Spleen (tissue), 11 donors: ENCODE data around the gene PPCDC. TPM values are rescaled to one million over a fixed set of nuclear protein-coding genes. Genes with fewer than 3 reads are reported as not detected.
A peak's percentile ranks its signal among the peaks of the same experiment; 100 is the strongest.

Source experiments
- DNase-seq: peaks from one replicate; pipeline ENCODE4 v3.0.0-alpha.2; 2020
- H3K27ac ChIP-seq, 8 donors: fragments of 200-600 bp; sonication (generic) in 7 of 8; 1 replicate in 4 of 8; 2 replicates in 4 of 8; pipeline versions ENCODE4 v1.5.0 to v1.8.0; 2016 to 2021; ENCODE audit warnings: inconsistent platforms in 4 of 8, mild to moderate bottlenecking in 4 of 8, moderate library complexity in 1 of 8
- H3K27me3 ChIP-seq, 7 donors: fragments of 200-600 bp; sonication (generic) in 6 of 7; replicated peaks in 1 of 7; 1 replicate in 4 of 7; 2 replicates in 3 of 7; pipeline versions ENCODE4 v1.5.0 to v1.8.0; 2016 to 2021; ENCODE audit warnings: inconsistent platforms in 3 of 7, mild to moderate bottlenecking in 1 of 7
- H3K36me3 ChIP-seq, 6 donors: fragments of 200-600 bp; sonication (generic) in 5 of 6; 1 replicate in 4 of 6; 2 replicates in 2 of 6; pipeline versions ENCODE4 v1.5.0 to v1.8.0; 2016 to 2021; ENCODE audit warnings: inconsistent platforms in 2 of 6
- H3K4me1 ChIP-seq, 6 donors: fragments of 200-600 bp; sonication (generic) in 5 of 6; 1 replicate in 3 of 6; 2 replicates in 3 of 6; pipeline versions ENCODE4 v1.5.0 to v1.8.0; 2016 to 2021; ENCODE audit warnings: inconsistent platforms in 3 of 6
- H3K4me3 ChIP-seq, 8 donors: fragments of 200-600 bp; sonication (generic) in 7 of 8; 1 replicate in 4 of 8; 2 replicates in 4 of 8; pipeline versions ENCODE4 v1.5.0 to v1.8.0; 2016 to 2021; ENCODE audit warnings: inconsistent platforms in 4 of 8, mild to moderate bottlenecking in 4 of 8, moderate library complexity in 2 of 8
- H3K9me3 ChIP-seq, 8 donors: fragments of 200-600 bp; sonication (generic) in 7 of 8; 1 replicate in 4 of 8; 2 replicates in 4 of 8; pipeline versions ENCODE4 v1.5.0 to v1.8.0; 2016 to 2021; ENCODE audit warnings: inconsistent platforms in 4 of 8
- POLR2A ChIP-seq, 3 donors: fragments of 450-650 bp; IDR thresholded peaks; one replicate each; pipeline ENCODE4 v1.5.1; 2017; ENCODE audit warnings: antibody characterized with exemption in 3 of 3, mild to moderate bottlenecking in 1 of 3
- POLR2AphosphoS5 ChIP-seq, 3 donors: sonication (generic); formaldehyde crosslinking; IDR thresholded peaks; one replicate each; pipeline ENCODE4 v1.5.1; 2017; ENCODE audit warnings: antibody characterized with exemption in 3 of 3
- WGBS, 5 donors: extraction: QIAGEN DNeasy Blood & Tissue Kit in 3 of 5; methylation state at CpG; one replicate each; pipeline versions ENCODE4 v1.1.5 to v1.1.7; 2013 to 2018; 5-methylcytosine and 5-hydroxymethylcytosine counted together
- intact Hi-C: fragments of 100-400 bp; cut with DNase I; formaldehyde crosslinking; loops from one replicate; pipeline ENCODE4 v1.15.0; 2023; ENCODE audit warnings: low total_unique reads
- polyA plus RNA-seq, 3 donors: library from polyadenylated mRNA; stranded (reverse); fragments of 200-250 nt; gene quantifications; one replicate each; pipeline ENCODE4 v1.2.1, GENCODE V29; 2013
- total RNA-seq, 7 donors: library from RNA; depleted of rRNA in 3 of 7; stranded (reverse); fragments of >200 nt in 3 of 7; fragmentation: NEBNext Ultra II Directional in 4 of 7; extraction: Animal tissue kit (Norgen Biotek cat#: 25700) in 4 of 7; gene quantifications; one replicate each; pipeline versions ENCODE4 v1.1.0 to v1.2.1, GENCODE V29; 2016 to 2021
- TF ChIP-seq, protein P1 (sequence below), 11 experiments: fragments of 200-600 bp in 7 of 11; fragments of 450-650 bp in 4 of 11; sonication (generic) in 4 of 11; IDR thresholded peaks in 8 of 11; conservative IDR thresholded peaks in 3 of 11; 1 replicate in 7 of 11; 2 replicates in 4 of 11; pipeline versions ENCODE4 v1.4.0 to v1.8.0; 2016 to 2021; ENCODE audit warnings: antibody characterized with exemption in 11 of 11, inconsistent platforms in 4 of 11, mild to moderate bottlenecking in 1 of 11
- donor health status: healthy with polysubstance abuse.
- donor health status: DM: no; HTN: no; CAD: no; lungs with moderate emphysema.
- donor health status: DM: no; HTN: no; CAD: no.
- donor health status: Bipolar disorder and iron deficiency.
- donor health status: healthy.
- donor health status: DM: no; HTN: no; CAD: no.
- donor health status: DM: yes; HTN: yes; CAD: no.

Gene PPCDC
- total and polyA plus RNA-seq, 10 donors, result 13.8 to 29.0 (median 22.2) TPM

DNA sequence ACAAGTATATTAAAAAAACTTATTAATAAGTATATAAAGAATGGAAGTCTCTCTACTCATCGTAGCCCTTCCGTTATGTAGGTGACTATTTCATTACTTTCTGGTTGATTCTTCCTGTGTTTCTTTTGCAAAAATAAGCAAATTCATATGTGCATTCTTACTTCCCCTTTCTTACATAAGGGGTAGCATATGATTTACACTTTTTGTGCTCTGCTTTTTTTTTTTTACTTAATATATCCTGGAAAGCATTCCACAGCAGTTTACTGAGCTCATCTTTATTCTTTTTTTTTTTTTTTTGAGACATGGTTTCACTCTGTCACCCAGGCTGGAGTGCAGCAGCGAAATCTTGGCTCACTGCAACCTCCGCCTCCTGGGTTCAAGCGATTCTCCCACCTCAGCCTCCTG lies 15.2 kb upstream of the PPCDC start:
- WGBS, 5 donors, result 22 to 47% (median 35%) methylated on average over 5 of the region's 5 CpGs

GRCh38 chr15:75008629-75009326 lies 14.6 kb upstream of the PPCDC start:
- peak overlapping the region in 1 of 8 donors; percentile 32 for H3K4me3 ChIP-seq
- no peaks in the 10 kb centered on the region for H3K9me3 ChIP-seq
- H3K27me3 ChIP-seq, result peaks cover 0 to 65% (median 0%) of the 10 kb centered on the region in 7 donors
- DNase-seq, result no peak
- intact Hi-C loops, result no loop called here
- H3K4me1 ChIP-seq, result peaks cover 0 to 42% (median 22%) of the 10 kb centered on the region in 6 donors
- H3K27ac ChIP-seq, result peak overlapping the region in 6 of 8 donors; percentile 41 to 75 (median 64)
- WGBS, 5 donors, result 20 to 51% (median 34%) methylated on average over 6 of the region's 6 CpGs
- TF ChIP-seq POLR2AphosphoS5 (IDR thresholded peaks at IDR 0.05), result no peak
- TF ChIP-seq, protein P1, sequence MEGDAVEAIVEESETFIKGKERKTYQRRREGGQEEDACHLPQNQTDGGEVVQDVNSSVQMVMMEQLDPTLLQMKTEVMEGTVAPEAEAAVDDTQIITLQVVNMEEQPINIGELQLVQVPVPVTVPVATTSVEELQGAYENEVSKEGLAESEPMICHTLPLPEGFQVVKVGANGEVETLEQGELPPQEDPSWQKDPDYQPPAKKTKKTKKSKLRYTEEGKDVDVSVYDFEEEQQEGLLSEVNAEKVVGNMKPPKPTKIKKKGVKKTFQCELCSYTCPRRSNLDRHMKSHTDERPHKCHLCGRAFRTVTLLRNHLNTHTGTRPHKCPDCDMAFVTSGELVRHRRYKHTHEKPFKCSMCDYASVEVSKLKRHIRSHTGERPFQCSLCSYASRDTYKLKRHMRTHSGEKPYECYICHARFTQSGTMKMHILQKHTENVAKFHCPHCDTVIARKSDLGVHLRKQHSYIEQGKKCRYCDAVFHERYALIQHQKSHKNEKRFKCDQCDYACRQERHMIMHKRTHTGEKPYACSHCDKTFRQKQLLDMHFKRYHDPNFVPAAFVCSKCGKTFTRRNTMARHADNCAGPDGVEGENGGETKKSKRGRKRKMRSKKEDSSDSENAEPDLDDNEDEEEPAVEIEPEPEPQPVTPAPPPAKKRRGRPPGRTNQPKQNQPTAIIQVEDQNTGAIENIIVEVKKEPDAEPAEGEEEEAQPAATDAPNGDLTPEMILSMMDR (IDR thresholded peaks at IDR 0.05 in 8 of 11, conservative IDR thresholded peaks at IDR 0.05 in 3 of 11), result no peak
- no peak for TF ChIP-seq POLR2A (IDR thresholded peaks at IDR 0.05)
- no peaks in the 10 kb centered on the region for H3K36me3 ChIP-seq

More for the DNA sequence above, 15.2 kb upstream of the PPCDC start:
- DNase-seq, result no peak
- intact Hi-C loops, result no loop called here
- peak overlapping the region in 1 of 8 donors; percentile 32 for H3K4me3 ChIP-seq
- TF ChIP-seq POLR2A (IDR thresholded peaks at IDR 0.05), result no peak
- no peaks in the 10 kb centered on the region for H3K36me3 ChIP-seq
- H3K27me3 ChIP-seq, result peaks cover 0 to 65% (median 0%) of the 10 kb centered on the region in 7 donors
- H3K9me3 ChIP-seq, result no peaks in the 10 kb centered on the region
- peaks cover 0 to 42% (median 22%) of the 10 kb centered on the region in 6 donors for H3K4me1 ChIP-seq
- peak overlapping the region in 6 of 8 donors; percentile 41 to 75 (median 64) for H3K27ac ChIP-seq

DNA sequence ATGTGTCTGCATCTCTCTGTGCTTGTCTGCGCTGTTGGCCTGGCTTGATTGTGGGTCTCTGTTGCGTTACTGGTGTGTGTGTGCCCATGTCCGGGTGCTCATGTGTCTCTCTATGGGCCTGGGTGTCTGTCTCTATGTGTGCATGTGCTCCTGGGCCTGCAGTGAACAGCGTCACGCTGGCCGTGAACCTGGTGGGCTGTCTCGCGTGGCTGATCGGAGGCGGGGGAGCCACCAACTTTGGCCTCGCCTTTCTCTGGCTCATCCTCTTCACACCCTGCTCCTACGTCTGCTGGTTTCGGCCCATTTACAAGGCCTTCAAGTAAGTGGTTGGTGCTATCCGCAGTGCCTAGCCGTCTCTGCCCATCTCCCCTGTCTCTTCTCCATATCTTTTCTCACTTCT lies 7.0 kb upstream of the PPCDC start:
- Histone ChIP-seq H3K9me3 (no peaks in the 10 kb centered on the region), H3K27me3 (peaks cover 0 to 90% (median 0%) of the 10 kb centered on the region in 7 donors), H3K27ac (no peak overlapping the region), H3K4me3 (no peak overlapping the region), H3K4me1 (no peaks in the 10 kb centered on the region), H3K36me3 (peaks cover 0 to 4% (median 0%) of the 10 kb centered on the region in 6 donors)
- intact Hi-C loops, result no loop called here
- no peak for TF ChIP-seq POLR2A (IDR thresholded peaks at IDR 0.05)
- TF ChIP-seq, protein P1 (IDR thresholded peaks at IDR 0.05 in 8 of 11, conservative IDR thresholded peaks at IDR 0.05 in 3 of 11), result no peak
- TF ChIP-seq POLR2AphosphoS5 (IDR thresholded peaks at IDR 0.05), result no peak
- WGBS, 5 donors, result 90 to 97% (median 92%) methylated on average over 15 of the region's 15 CpGs
- no peak for DNase-seq

DNA sequence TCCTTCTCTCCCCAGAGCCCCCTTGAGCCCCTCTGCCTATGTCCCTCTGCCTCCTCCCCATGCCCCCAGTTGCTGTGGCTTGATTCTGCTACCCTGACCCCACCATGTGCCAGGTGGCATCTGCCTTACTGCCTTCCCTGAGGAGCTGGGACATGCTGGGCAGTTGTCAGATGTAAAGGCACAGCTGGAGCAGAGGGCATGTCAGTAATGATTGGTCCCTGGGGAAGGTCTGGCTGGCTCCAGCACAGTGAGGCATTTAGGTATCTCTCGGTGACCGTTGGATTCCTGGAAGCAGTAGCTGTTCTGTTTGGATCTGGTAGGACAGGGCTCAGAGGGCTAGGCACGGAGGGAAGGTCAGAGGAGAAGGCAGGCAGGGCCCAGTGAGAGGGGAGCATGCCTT lies 3.5 kb upstream of the PPCDC start:
- TF ChIP-seq, protein P1 (IDR thresholded peaks at IDR 0.05 in 8 of 11, conservative IDR thresholded peaks at IDR 0.05 in 3 of 11), result no peak
- no peak for TF ChIP-seq POLR2A (IDR thresholded peaks at IDR 0.05)
- no peak for TF ChIP-seq POLR2AphosphoS5 (IDR thresholded peaks at IDR 0.05)
- intact Hi-C loops, result no loop called here
- WGBS, 5 donors, result 85 to 100% (median 92%) methylated on average over 3 of the region's 3 CpGs
- Histone ChIP-seq H3K27ac (no peak overlapping the region), H3K9me3 (no peaks in the 10 kb centered on the region), H3K4me1 (peaks cover 4 to 19% (median 12%) of the 10 kb centered on the region in 6 donors), H3K36me3 (peaks cover 0 to 4% (median 0%) of the 10 kb centered on the region in 6 donors), H3K4me3 (no peak overlapping the region), H3K27me3 (peaks cover 0 to 56% (median 0%) of the 10 kb centered on the region in 7 donors)
- no peak for DNase-seq
